NCI-H2081 treated with DMSO at 0.1 percent for 48 hours (cell line): ENCODE data around the gene PHF23.
A peak's percentile ranks its signal among the peaks of the same experiment; 100 is the strongest.
"Not testable (repeated sequence)": the region's sequence is repeated elsewhere in the genome, so short reads cannot be mapped to it uniquely, and the experiment has no call there.

ENCODE experiments used
- DNase-seq: peaks from one replicate; lab custom pipeline; 2025; lab: John Stamatoyannopoulos, UW

PHF23 gene

GRCh38 chr17:7258731-7259554 lies 19.7 kb upstream of the PHF23 start:
- DNase-seq = no peak

- no peak for DNase-seq
Observed at GRCh38 chr17:7256766-7257456, 17.7 kb upstream of the PHF23 start.

- DNase-seq = no peak
Observed at GRCh38 chr17:7254511-7254910, 15.3 kb upstream of the PHF23 start.

GRCh38 chr17:7253082-7253481 lies 13.8 kb upstream of the PHF23 start:
- DNase-seq = no peak

GRCh38 chr17:7252176-7253043 lies 13.2 kb upstream of the PHF23 start, which contains the start of gene ELP5:
TSS of gene ELP5 (plus strand) at chr17:7252215. CDS start at chr17:7252551, 336 bp downstream.
- DNase-seq = peak; percentile 62

GRCh38 chr17:7251661-7252175 lies 12.5 kb upstream of the PHF23 start, which contains the start of gene CTDNEP1:
TSS of gene CTDNEP1 (minus strand) at chr17:7251734. CDS start at chr17:7251296, 438 bp downstream.
- DNase-seq = peak; percentile 83

GRCh38 chr17:7250695-7251627 lies 11.7 kb upstream of the PHF23 start:
- no peak for DNase-seq

GRCh38 chr17:7249830-7250229 lies 10.6 kb upstream of the PHF23 start:
- no peak for DNase-seq

GRCh38 chr17:7249214-7249613 lies 10.0 kb upstream of the PHF23 start:
- DNase-seq = no peak

- no peak for DNase-seq
Observed at GRCh38 chr17:7248796-7249195, 9.5 kb upstream of the PHF23 start.

GRCh38 chr17:7246779-7247178 lies 7.5 kb upstream of the PHF23 start:
- DNase-seq = no peak

GRCh38 chr17:7243838-7244237 lies 4.6 kb upstream of the PHF23 start:
- DNase-seq = not testable (repeated sequence)

- no peak for DNase-seq
Observed at GRCh38 chr17:7243453-7243729, 4.1 kb upstream of the PHF23 start.

- DNase-seq = peak; percentile 50
Observed at GRCh38 chr17:7242717-7243452, 3.6 kb upstream of the PHF23 start.

- no peak for DNase-seq
Observed at GRCh38 chr17:7241783-7242716, 2.8 kb upstream of the PHF23 start, which contains the start of gene GABARAP. TSS of gene GABARAP (minus strand) at chr17:7242449. CDS start at chr17:7242330, 119 bp downstream.

- DNase-seq = no peak
Observed at GRCh38 chr17:7241090-7241733, 2.0 kb upstream of the PHF23 start.

- no peak for DNase-seq
Observed at GRCh38 chr17:7240375-7240774, 1.1 kb upstream of the PHF23 start.

GRCh38 chr17:7238420-7239090 lies 702 bp downstream of the PHF23 start:
- DNase-seq = no peak
